HL-60 (cell line): ENCODE results near the gene STUM.

Experiments used
- SPI1 ChIP-seq: IDR thresholded peaks from 2 replicates; pipeline ENCODE4 v1.6.1; 2012; ENCODE audit warnings: low read depth, mild to moderate bottlenecking, borderline replicate concordance
- TF ChIP-seq, protein P1 (sequence below): IDR thresholded peaks from one replicate; pipeline ENCODE4 v1.5.1; 2011; ENCODE audit warnings: low read length, control low read depth, inconsistent platforms; ENCODE audit not compliant: insufficient read depth
- TF ChIP-seq, protein P2 (sequence below): IDR thresholded peaks from 2 replicates; pipeline ENCODE4 v1.6.1; 2012; ENCODE audit warnings: low read depth; ENCODE audit not compliant: insufficient replicate concordance

DNA sequence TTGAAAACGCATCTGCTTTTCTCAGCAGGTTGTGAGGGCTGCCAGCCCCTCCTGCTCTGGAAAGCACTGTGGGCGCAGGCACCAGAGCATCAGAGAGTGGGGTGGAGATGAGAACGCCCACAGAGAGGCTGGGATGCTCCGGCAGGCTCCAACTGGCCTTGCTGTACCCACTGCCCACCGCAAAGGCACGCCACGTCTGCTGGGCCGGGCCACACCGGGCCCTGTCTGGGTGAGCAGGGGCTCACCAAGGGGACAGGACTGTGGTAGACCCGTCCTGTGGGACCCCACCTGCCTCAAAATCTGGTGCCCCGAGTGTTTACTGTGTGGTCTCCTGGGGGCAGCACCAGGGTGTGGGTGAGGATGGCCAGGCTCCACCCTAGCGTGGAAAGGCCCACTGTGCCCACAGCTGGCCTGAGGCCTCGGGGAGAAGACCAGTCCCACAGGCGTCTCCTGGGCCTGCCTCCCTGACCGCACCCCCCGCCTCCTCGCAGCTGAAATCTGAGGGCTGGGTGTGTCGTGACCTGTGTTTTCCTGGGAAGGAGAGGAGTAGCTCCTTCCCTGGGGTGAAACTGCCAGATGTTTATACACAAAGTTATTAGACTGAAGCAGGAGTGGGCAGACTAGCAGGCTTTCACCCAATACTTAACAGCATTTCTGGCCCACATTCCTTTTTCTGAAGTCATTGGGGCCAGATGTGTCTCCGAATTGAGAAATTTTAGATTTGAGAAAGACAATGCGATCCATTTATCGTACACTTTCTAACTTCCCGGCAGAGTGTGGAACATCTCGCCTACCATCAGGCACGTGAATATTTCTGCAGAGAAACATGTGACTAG lies 53.8 kb downstream of the STUM start:
- TF ChIP-seq, protein P1, sequence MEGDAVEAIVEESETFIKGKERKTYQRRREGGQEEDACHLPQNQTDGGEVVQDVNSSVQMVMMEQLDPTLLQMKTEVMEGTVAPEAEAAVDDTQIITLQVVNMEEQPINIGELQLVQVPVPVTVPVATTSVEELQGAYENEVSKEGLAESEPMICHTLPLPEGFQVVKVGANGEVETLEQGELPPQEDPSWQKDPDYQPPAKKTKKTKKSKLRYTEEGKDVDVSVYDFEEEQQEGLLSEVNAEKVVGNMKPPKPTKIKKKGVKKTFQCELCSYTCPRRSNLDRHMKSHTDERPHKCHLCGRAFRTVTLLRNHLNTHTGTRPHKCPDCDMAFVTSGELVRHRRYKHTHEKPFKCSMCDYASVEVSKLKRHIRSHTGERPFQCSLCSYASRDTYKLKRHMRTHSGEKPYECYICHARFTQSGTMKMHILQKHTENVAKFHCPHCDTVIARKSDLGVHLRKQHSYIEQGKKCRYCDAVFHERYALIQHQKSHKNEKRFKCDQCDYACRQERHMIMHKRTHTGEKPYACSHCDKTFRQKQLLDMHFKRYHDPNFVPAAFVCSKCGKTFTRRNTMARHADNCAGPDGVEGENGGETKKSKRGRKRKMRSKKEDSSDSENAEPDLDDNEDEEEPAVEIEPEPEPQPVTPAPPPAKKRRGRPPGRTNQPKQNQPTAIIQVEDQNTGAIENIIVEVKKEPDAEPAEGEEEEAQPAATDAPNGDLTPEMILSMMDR, result no peak
- TF ChIP-seq, protein P2, sequence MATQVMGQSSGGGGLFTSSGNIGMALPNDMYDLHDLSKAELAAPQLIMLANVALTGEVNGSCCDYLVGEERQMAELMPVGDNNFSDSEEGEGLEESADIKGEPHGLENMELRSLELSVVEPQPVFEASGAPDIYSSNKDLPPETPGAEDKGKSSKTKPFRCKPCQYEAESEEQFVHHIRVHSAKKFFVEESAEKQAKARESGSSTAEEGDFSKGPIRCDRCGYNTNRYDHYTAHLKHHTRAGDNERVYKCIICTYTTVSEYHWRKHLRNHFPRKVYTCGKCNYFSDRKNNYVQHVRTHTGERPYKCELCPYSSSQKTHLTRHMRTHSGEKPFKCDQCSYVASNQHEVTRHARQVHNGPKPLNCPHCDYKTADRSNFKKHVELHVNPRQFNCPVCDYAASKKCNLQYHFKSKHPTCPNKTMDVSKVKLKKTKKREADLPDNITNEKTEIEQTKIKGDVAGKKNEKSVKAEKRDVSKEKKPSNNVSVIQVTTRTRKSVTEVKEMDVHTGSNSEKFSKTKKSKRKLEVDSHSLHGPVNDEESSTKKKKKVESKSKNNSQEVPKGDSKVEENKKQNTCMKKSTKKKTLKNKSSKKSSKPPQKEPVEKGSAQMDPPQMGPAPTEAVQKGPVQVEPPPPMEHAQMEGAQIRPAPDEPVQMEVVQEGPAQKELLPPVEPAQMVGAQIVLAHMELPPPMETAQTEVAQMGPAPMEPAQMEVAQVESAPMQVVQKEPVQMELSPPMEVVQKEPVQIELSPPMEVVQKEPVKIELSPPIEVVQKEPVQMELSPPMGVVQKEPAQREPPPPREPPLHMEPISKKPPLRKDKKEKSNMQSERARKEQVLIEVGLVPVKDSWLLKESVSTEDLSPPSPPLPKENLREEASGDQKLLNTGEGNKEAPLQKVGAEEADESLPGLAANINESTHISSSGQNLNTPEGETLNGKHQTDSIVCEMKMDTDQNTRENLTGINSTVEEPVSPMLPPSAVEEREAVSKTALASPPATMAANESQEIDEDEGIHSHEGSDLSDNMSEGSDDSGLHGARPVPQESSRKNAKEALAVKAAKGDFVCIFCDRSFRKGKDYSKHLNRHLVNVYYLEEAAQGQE, result no peak
- TF ChIP-seq SPI1, result no peak
